ENCODE data around the gene ALKBH7. TPM values are rescaled to one million over a fixed set of nuclear protein-coding genes. Genes with fewer than 3 reads are reported as not detected.

ALKBH7 gene
- total and polyA plus RNA-seq, 10 of the 15 experiments (the other 5 are each of a cell fraction or from before 2014, with no cell fraction given): 0.31 to 82.5 (median 37.6) TPM

- TF ChIP-seq IKZF1 (conservative IDR thresholded peaks at IDR 0.05) (no peak), NR2F1 (conservative IDR thresholded peaks at IDR 0.05) (peak; percentile 52; the same call in 1 of the 2 replicates), ELK1 (IDR thresholded peaks at IDR 0.05; ENCODE audit: low read depth, low read length) (no peak), WRNIP1 (IDR thresholded peaks at IDR 0.05; ENCODE audit: borderline replicate concordance, low read depth, low read length) (no peak), USF2 (IDR thresholded peaks at IDR 0.05; ENCODE audit: borderline replicate concordance, low read depth, low read length) (peak; percentile 7), CHD2 (IDR thresholded peaks at IDR 0.05; ENCODE audit: borderline replicate concordance, low read depth, low read length) (no peak), YY1 (IDR thresholded peaks at IDR 0.05; ENCODE audit: low read depth, low read length) (0 out of 2 replicates have a peak, but pooled peaks have one; percentile 3), PAX8 (IDR thresholded peaks at IDR 0.05) (no peak), EZH2 (IDR thresholded peaks at IDR 0.05; ENCODE audit: borderline replicate concordance, control insufficient read depth, low read depth, low read length) (no peak), CEBPB (IDR thresholded peaks at IDR 0.05; ENCODE audit: borderline replicate concordance in 1 of 2, low read depth in 2 of 2, low read length in 2 of 2) (no peak), MEF2A (IDR thresholded peaks at IDR 0.05; ENCODE audit: insufficient read depth, low read depth, low read length) (no peak), EP300 (IDR thresholded peaks at IDR 0.05; ENCODE audit: borderline replicate concordance in 1 of 2, control insufficient read depth in 1 of 2, low read depth in 2 of 2, low read length in 2 of 2) (no peak), ZSCAN29 (IDR thresholded peaks at IDR 0.05) (no peak), E4F1 (IDR thresholded peaks at IDR 0.05; ENCODE audit: borderline replicate concordance, partially characterized antibody) (no peak), RELB (IDR thresholded peaks at IDR 0.05; ENCODE audit: low read depth) (no peak), BCL3 (IDR thresholded peaks at IDR 0.05; ENCODE audit: borderline replicate concordance, insufficient read depth, low read depth, low read length, poor library complexity, severe bottlenecking) (no peak), ZNF274 (IDR thresholded peaks at IDR 0.05; ENCODE audit: insufficient read depth, insufficient read length) (no peak), YBX1 (IDR thresholded peaks at IDR 0.05) (no peak), SUPT20H (IDR thresholded peaks at IDR 0.05; ENCODE audit: borderline replicate concordance, control insufficient read depth, low read depth, low read length) (no peak), SREBF2 (IDR thresholded peaks at IDR 0.05; ENCODE audit: low read length) (no peak), RCOR1 (conservative IDR thresholded peaks at IDR 0.05; ENCODE audit: low read depth, low read length) (no peak), JUND (IDR thresholded peaks at IDR 0.05; ENCODE audit: low read depth, low read length) (no peak)
These were observed 51.8 kb downstream of the ALKBH7 start, which contains the start of gene KHSRP (continued) for GRCh38 chr19:6424195-6424938.

All from GM12878 (cell line).